Stimulated activated CD4-positive, alpha-beta T cell treated with anti-CD3 and anti-CD28 coated beads, Interleukin-12 subunit alpha, Interleukin-12 subunit beta, amount 100 ng/mL, for 4 hours (primary cell): ENCODE data around the gene G3BP2.
A peak's percentile ranks its signal among the peaks of the same experiment; 100 is the strongest.
"Not testable (repeated sequence)": the region's sequence is repeated elsewhere in the genome, so short reads cannot be mapped to it uniquely, and the experiment has no call there.

ENCODE experiments used
- DNase-seq: peaks from one replicate; pipeline ENCODE4 v3.0.0-alpha.2; 2020

Gene G3BP2

DNA sequence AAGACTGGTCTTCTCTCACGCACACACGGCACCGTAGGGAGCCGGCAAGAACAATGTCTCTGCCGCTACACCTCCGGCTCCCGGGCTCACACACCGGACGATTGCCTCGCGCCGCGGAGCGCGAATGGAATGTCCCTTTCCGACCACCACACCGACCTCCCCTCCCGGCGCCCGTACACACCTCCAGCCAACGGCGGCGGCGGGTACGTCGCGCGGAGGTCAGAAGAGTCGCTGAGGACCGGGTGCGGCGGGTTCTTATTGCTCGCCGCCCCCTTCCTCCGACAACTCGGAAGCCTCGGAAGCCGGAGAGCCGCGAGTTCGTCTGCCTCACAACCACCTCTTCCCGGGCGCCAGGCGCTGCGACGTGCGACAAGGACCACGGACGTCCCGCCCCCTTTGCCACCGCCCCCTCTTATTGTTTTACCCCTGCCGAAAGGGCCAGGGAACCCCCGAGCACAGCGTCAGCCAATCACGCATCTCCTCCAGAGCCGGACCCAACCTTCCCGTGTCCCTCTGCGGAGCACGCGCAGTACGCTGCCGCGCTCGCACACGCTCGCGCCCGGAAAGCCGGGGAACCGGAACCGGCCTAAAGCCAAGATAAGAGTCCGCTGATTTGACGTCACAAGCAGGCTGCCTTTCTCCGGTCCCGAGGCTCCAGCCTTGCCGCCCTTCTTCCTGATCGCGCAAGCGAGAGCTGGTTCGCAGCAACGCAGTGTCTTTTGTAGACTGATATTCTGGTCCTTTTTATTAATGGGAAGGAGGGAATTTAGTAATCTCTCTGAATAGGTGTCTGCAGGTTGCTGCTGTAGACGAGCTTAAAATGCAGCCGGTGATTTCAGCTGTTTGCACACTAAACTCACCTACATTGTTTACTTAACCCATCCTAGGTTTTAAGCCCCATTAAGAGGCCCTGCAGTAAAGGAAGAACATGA is at the start of gene G3BP2:
Gene G3BP2 (minus strand): TSS at position 385 of the 932 bp plus-strand sequence. CDS start 11,386 bp downstream, outside the sequence.
- DNase-seq = peak; percentile 95

DNA sequence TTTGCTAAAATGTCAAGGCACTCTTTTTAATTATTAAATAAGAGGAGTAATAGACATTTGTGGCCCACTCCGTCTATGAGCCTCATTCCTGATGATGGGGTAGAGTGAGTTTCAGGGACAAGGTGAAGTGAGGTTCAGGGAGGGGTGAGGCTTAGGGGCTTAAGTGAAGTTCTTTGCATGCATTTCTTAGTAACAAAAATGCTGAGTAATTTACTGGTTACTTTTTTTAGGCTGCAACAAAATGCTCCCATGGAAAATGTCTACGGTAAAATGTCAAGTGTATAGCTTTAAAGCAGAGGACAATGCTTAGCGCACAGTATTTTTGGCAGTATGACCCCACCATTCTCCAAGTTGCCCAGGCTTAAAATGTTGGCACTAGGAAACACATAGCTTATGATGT is 49.2 kb upstream of the G3BP2 start:
- no peak for DNase-seq

GRCh38 chr4:75718529-75718928 is 45.3 kb upstream of the G3BP2 start:
- DNase-seq = no peak

DNA sequence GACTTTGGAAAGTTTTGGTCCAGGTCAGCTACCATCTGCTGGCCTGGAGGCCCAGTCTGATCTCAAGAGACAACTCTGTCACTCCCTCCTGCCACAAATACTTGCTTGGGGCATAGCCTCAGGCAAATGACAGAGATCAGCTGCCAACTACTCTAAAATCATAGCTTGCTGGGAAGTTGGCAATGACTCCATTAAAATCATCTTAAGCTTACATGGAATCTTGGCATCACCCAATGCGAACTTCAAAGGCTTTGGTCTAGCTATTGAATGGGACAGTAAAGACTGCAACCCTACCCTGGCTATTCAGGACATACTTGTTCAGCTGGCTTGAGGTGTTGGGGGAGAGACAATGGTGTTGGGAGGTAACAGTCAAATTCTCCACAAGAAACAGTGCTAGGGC is 44.2 kb upstream of the G3BP2 start:
- no peak for DNase-seq

GRCh38 chr4:75716054-75716453 is 42.8 kb upstream of the G3BP2 start:
- DNase-seq = not testable (repeated sequence)

DNA sequence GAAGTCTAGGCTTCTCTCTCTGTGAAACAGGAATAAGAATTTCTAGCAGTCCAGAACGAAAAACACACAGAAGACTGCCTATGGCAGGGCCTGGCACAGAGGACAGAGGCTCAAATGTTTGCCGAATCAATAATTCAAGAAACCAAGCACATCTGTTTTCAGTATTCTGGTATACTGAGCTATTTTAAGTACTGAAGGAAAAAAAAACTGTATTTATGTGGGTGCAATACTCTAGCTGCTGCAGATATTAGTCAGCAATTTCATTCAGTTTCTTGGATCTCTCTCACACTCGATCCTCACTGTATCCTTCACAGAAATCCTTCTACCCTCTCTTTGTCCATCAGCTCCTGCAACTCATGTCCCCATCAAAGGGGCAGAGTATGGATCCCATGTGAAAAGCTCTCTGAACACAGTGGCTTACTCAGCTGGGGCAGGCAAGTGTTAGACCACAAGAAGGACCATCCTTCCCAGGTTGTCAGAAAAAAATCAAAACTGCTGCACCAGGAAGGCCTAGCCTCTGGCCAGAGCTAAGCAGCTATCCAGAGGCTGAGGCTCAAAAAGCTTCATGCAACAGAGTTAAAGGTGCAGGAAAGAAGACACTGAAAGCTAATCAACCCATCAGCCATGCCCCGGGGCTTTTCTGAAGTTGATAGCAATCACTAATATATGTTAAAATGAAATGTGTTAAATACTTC is 42.0 kb upstream of the G3BP2 start:
- no peak for DNase-seq

DNA sequence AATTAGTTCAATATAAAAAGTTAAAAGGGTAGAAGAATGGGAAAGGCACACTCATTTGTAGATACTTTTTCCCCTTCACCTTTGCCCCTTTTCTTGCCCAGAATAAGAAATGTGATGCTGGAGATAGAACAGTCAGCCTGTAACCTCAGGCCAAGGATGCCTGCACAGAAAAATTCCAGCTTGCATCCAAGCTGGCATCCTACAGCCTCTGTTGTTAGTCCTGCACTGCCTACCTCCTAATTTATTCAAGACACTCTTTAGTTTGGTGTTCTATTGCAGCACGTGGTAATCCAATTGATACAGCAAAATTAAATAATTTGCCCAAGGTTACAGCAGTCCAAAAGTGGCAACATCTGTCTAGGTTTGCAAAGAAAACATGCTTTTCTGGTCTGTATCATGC is 41.5 kb upstream of the G3BP2 start:
- no peak for DNase-seq

DNA sequence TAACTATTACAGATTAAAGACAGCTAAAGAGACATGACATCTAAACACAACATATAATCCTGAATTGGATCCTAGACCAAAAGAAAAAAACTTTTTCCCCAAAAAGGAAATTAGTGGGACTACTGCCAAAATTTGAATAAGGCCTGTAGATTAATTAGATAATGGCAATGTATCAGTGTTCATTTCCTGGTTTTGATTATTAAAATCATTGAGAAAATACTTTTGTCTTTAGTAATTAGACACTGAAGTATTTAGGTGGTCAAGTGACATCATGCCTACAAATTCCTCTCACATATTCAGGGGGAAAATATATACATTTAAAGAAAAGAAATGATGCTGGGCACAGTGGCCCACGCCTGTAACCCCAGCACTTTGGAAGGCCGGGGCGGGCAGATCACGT is 40.8 kb upstream of the G3BP2 start:
- no peak for DNase-seq

- no peak for DNase-seq
Observed at GRCh38 chr4:75710246-75710645, 37.0 kb upstream of the G3BP2 start.

GRCh38 chr4:75708218-75708691 is 35.0 kb upstream of the G3BP2 start:
- DNase-seq = no peak

GRCh38 chr4:75705198-75705977 is 32.2 kb upstream of the G3BP2 start:
- DNase-seq = no peak

- DNase-seq = no peak
Observed at GRCh38 chr4:75702919-75703411, 29.8 kb upstream of the G3BP2 start.

DNA sequence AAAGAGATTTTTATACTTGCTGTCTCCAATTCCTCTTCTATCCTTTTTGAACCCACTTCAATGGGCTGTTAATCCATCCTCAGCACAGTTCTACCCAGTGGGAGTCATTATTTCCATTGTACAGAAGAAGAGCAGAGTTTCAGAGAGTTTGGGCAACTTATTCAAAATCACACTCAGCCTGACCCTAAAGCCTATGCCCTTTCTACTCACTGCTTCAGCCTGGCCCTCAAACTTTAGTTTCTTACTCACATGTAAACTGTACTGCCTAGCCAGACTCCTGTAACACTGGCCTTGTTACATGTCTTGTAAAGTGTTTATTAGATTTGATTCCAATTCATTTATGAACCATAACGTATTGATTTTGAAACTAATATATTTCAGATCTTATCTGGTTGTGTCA is 26.1 kb upstream of the G3BP2 start:
- no peak for DNase-seq

DNA sequence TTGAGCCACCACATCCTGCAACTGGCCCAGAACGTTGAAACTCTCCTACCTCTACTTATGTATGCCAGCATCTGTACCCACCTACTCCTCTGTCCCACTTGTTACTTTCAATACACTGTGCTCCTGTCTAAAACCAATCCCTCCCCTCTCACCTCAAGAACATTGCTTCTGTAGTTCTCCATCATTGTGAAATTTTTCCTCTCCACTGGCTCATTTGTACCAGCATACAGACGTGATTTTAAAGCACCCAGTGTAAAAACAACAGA is 25.7 kb upstream of the G3BP2 start:
- no peak for DNase-seq

- DNase-seq = no peak
Observed at GRCh38 chr4:75698162-75698962, 25.2 kb upstream of the G3BP2 start.

GRCh38 chr4:75696581-75696980 is 23.4 kb upstream of the G3BP2 start:
- DNase-seq = no peak

- DNase-seq = no peak
Observed at GRCh38 chr4:75696071-75696470, 22.9 kb upstream of the G3BP2 start.

GRCh38 chr4:75692066-75692465 is 18.9 kb upstream of the G3BP2 start:
- DNase-seq = not testable (repeated sequence)

DNA sequence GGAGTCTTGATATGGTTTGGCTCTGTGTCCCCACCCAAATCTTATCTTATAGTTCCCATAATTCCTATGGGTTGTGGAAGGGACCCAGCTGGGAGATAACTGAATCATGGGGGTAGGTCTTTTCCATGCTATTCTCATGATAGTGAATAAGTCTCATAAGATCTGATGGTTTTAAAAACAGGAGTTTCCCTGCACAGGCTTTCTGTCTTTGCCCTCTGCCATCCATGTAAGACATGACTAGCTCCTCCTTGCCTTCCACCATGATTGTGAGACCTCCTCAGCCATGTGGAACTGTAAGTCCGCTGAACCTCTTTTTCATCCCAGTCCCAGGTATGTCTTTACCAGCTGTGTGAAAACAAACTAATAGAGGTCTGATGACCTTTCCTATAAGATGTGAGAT is 13.9 kb upstream of the G3BP2 start:
- not testable (repeated sequence) for DNase-seq

DNA sequence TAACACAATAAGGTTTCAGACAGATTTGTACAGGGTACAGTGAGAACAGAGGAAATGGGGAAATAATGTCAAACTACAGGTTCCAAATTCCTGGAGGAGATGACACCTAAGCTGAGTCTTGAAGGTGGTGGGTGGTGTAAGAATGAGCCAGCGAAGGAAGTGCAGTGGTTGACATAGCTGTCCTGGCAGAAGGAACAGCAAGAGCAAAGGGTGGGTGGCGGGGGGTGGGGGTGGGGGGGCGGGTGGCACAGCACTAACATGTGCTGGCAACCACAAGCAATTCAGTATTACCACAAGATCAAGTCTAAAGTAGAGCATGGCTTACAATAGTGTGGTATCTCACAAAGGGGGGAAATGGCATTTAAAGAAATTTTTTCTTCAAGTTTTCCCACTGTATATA is 13.1 kb upstream of the G3BP2 start:
- peak; percentile 5 for DNase-seq

DNA sequence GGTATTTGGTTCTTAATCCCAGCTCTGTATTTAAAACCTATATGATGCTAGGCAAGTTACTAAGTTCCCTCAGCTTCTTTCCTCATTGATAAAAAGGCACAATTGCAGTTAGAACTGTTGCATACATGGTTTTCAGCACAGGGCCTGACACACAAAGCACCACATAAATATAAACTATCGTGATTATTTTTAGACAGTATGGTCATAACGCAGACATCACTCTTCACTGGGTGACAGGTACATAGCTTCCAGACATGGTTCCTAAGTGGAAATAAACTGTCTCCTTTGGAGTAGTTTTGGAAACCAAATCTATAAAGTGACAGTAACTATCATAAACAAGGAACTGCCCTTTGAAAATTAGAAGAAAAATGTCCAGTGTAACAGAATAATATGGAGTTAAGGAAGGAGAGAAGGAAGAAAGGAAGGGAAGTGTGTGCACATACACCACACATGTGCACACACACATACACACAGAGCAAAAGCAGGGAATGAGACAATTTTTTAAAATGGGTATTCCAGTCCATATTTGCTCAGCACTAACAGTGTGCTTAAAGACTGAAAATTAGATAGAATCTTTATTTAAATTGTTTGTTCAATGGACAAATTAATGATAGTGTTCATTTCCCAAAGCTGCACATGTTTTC is 12.5 kb upstream of the G3BP2 start:
- DNase-seq = no peak
